Stimulated activated CD4-positive, alpha-beta T cell treated with anti-CD3 and anti-CD28 coated beads, Interleukin-4, amount 100 ng/mL, for 1 hour (primary cell): ENCODE measurements around the gene IFT27.
"Not testable (repeated sequence)": the region's sequence is repeated elsewhere in the genome, so short reads cannot be mapped to it uniquely, and the experiment has no call there.

Source experiments
- DNase-seq: peaks from one replicate; pipeline ENCODE4 v3.0.0-alpha.2; 2020

IFT27 gene

GRCh38 chr22:36743011-36743410, 32.9 kb downstream of the IFT27 start:
- DNase-seq = no peak

GRCh38 chr22:36741968-36742367, 34.0 kb downstream of the IFT27 start:
- no peak for DNase-seq

- no peak for DNase-seq
Measured at GRCh38 chr22:36741204-36741793, 34.6 kb downstream of the IFT27 start.

GRCh38 chr22:36740716-36741115, 35.2 kb downstream of the IFT27 start:
- DNase-seq = no peak

- no peak for DNase-seq
Measured at GRCh38 chr22:36739185-36739584, 36.7 kb downstream of the IFT27 start.

- no peak for DNase-seq
Measured at GRCh38 chr22:36738416-36739020, 37.4 kb downstream of the IFT27 start.

- DNase-seq = no peak
Measured at GRCh38 chr22:36737776-36738175, 38.1 kb downstream of the IFT27 start.

GRCh38 chr22:36736701-36737320, 39.1 kb downstream of the IFT27 start:
- no peak for DNase-seq

- DNase-seq = no peak
Measured at GRCh38 chr22:36734171-36735058, 41.5 kb downstream of the IFT27 start.

- DNase-seq = no peak
Measured at GRCh38 chr22:36733271-36733670, 42.6 kb downstream of the IFT27 start.

GRCh38 chr22:36732609-36733008, 43.3 kb downstream of the IFT27 start:
- no peak for DNase-seq

- DNase-seq = no peak
Measured at GRCh38 chr22:36731916-36732315, 44.0 kb downstream of the IFT27 start.

- not testable (repeated sequence) for DNase-seq
Measured at GRCh38 chr22:36731321-36731720, 44.6 kb downstream of the IFT27 start.

- DNase-seq = no peak
Measured at GRCh38 chr22:36730176-36730858, 45.6 kb downstream of the IFT27 start.

- DNase-seq = no peak
Measured at GRCh38 chr22:36729321-36729720, 46.6 kb downstream of the IFT27 start.

GRCh38 chr22:36728505-36728904, 47.4 kb downstream of the IFT27 start:
- no peak for DNase-seq

GRCh38 chr22:36727927-36728488, 47.9 kb downstream of the IFT27 start:
- no peak for DNase-seq

- DNase-seq = no peak
Measured at GRCh38 chr22:36727110-36727509, 48.8 kb downstream of the IFT27 start.

GRCh38 chr22:36726007-36726380, 49.9 kb downstream of the IFT27 start:
- no peak for DNase-seq

GRCh38 chr22:36725366-36726006, 50.4 kb downstream of the IFT27 start:
- DNase-seq = no peak

GRCh38 chr22:36724836-36725235, 51.1 kb downstream of the IFT27 start:
- no peak for DNase-seq

GRCh38 chr22:36722055-36722454, 53.9 kb downstream of the IFT27 start:
- no peak for DNase-seq
